Adrenal gland (tissue), 12 donors: Measurements from ENCODE around the gene TIMM50. TPM values are rescaled to one million over a fixed set of nuclear protein-coding genes. Genes with fewer than 3 reads are reported as not detected.

Experiments used
- DNase-seq, 7 donors: peaks; one replicate each; pipeline ENCODE4 v3.0.0-alpha.2; 2019 to 2020
- H3K27ac ChIP-seq, 5 donors: fragments of 200-600 bp; sonication (generic) in 4 of 5; 1 replicate in 3 of 5; 2 replicates in 2 of 5; pipeline versions ENCODE4 v1.5.1 to v1.8.0; 2016 to 2020; ENCODE audit warnings: mild to moderate bottlenecking in 1 of 5
- H3K27me3 ChIP-seq: fragments of 200-600 bp; 2 replicates; pipeline ENCODE4 v1.8.0; 2021
- H3K36me3 ChIP-seq, 2 donors: fragments of 200-600 bp; replicated peaks in 1 of 2; 1 replicate in 1 of 2; 2 replicates in 1 of 2; pipeline versions ENCODE4 v1.5.1 to v1.8.0; 2018 to 2022
- H3K4me1 ChIP-seq, 2 donors: fragments of 200-600 bp; replicated peaks in 1 of 2; 1 replicate in 1 of 2; 2 replicates in 1 of 2; pipeline versions ENCODE4 v1.5.1 to v1.8.0; 2018 to 2021
- H3K4me3 ChIP-seq, 4 donors: fragments of 200-600 bp; sonication (generic) in 3 of 4; one replicate each; pipeline ENCODE4 v1.5.1; 2016 to 2018
- H3K9me3 ChIP-seq, 3 donors: fragments of 200-600 bp; sonication (generic) in 1 of 3; replicated peaks in 1 of 3; 1 replicate in 2 of 3; 2 replicates in 1 of 3; pipeline versions ENCODE4 v1.5.1 to v1.8.0; 2016 to 2021
- POLR2A ChIP-seq, 2 donors: fragments of 450-650 bp; IDR thresholded peaks; one replicate each; pipeline ENCODE4 v1.6.1; 2017; ENCODE audit warnings: antibody characterized with exemption in 2 of 2, mild to moderate bottlenecking in 2 of 2, moderate library complexity in 1 of 2
- WGBS, 4 donors: extraction: QIAGEN DNeasy Blood & Tissue Kit in 2 of 4; methylation state at CpG; one replicate each; pipeline versions ENCODE4 v1.1.5 to v1.1.7; 2013 to 2017; 5-methylcytosine and 5-hydroxymethylcytosine counted together
- intact Hi-C, 2 donors: fragments of 100-400 bp; cut with DNase I; formaldehyde crosslinking; loops; one replicate each; pipeline versions ENCODE4 v1.14.1 to v1.15.0; 2022 to 2023
- polyA plus RNA-seq, 3 donors: library from polyadenylated mRNA; stranded (reverse); fragments of 200-250 nt in 2 of 3; fragments of 350-450 nt in 1 of 3; fragmentation: Illumina TruSeq in 1 of 3; extraction: RNeasy Lipid Tissue Mini Kit (QIAGEN cat#74804) in 1 of 3; gene quantifications; one replicate each; pipeline ENCODE4 v1.2.3, GENCODE V29; 2013 to 2014
- total RNA-seq, 9 donors: library from RNA; depleted of rRNA in 4 of 9; stranded (reverse); fragments of >200 nt in 4 of 9; fragments of 120-200 nt in 1 of 9; fragmentation: NEBNext Ultra II Directional in 1 of 9; extraction: Animal tissue kit (Norgen Biotek cat#: 25700) in 1 of 9; gene quantifications; one replicate each; pipeline versions ENCODE4 v1.1.0 to v1.2.4, GENCODE V29; 2013 to 2023
- TF ChIP-seq, protein P1 (sequence below), 6 experiments: fragments of 450-650 bp in 4 of 6; fragments of 200-600 bp in 2 of 6; sonication (generic) in 1 of 6; IDR thresholded peaks; 1 replicate in 5 of 6; 2 replicates in 1 of 6; pipeline versions ENCODE4 v1.5.1 to v1.8.0; 2016 to 2021; ENCODE audit warnings: antibody characterized with exemption in 6 of 6, mild to moderate bottlenecking in 2 of 6, moderate library complexity in 1 of 6
- donor health status: healthy with polysubstance abuse.
- donor health status: Bipolar disorder and iron deficiency.
- donor health status: DM: yes; HTN: yes; CAD: no.
- donor health status: DM: no; HTN: no; CAD: no.
- donor health status: DM: no; HTN: no; CAD: no.
- donor health status: DM: yes; HTN: yes; CAD: no.

The TIMM50 gene
- total and polyA plus RNA-seq, 12 donors: 52.8 to 147 (median 68.1) TPM

DNA sequence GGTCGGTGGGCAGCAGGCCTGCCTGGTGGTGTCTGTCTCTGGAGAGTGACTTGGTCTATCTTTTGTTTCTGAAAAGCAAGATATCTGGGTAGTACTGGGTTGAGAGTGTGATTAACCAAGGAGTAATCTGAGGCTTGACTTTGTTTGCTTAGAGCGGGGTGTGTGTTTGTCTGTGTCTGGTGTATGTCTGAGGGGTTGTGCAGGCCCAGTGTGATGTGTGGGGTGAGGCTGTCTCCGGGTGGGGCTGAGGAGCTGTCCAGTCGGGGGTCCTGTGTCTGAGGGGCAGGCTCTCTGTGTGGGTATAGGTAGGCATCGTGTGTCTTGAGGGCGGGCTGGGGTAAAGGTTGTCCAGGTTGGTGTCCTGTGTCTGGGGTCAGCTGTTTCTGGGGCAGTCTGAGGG is 11.1 kb upstream of the TIMM50 start:
- H3K27ac ChIP-seq: no peak overlapping the region
- no peak for DNase-seq
- H3K4me3 ChIP-seq: no peak overlapping the region
- no peaks in the 10 kb centered on the region for H3K27me3 ChIP-seq
- H3K9me3 ChIP-seq: no peaks in the 10 kb centered on the region
- H3K36me3 ChIP-seq: peaks cover 0 to 99% of the 10 kb centered on the region in 2 donors
- intact Hi-C loops: no loop called here
- no peaks in the 10 kb centered on the region for H3K4me1 ChIP-seq
- TF ChIP-seq POLR2A (IDR thresholded peaks at IDR 0.05): no peak
- TF ChIP-seq, protein P1, sequence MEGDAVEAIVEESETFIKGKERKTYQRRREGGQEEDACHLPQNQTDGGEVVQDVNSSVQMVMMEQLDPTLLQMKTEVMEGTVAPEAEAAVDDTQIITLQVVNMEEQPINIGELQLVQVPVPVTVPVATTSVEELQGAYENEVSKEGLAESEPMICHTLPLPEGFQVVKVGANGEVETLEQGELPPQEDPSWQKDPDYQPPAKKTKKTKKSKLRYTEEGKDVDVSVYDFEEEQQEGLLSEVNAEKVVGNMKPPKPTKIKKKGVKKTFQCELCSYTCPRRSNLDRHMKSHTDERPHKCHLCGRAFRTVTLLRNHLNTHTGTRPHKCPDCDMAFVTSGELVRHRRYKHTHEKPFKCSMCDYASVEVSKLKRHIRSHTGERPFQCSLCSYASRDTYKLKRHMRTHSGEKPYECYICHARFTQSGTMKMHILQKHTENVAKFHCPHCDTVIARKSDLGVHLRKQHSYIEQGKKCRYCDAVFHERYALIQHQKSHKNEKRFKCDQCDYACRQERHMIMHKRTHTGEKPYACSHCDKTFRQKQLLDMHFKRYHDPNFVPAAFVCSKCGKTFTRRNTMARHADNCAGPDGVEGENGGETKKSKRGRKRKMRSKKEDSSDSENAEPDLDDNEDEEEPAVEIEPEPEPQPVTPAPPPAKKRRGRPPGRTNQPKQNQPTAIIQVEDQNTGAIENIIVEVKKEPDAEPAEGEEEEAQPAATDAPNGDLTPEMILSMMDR (IDR thresholded peaks at IDR 0.05): no peak
- 90 to 95% (median 94%) methylated on average over 6 of the region's 6 CpGs for WGBS, 4 donors

GRCh38 chr19:39470724-39471339 is 9.8 kb upstream of the TIMM50 start:
- TF ChIP-seq, protein P1 (IDR thresholded peaks at IDR 0.05): no peak
- no peak for TF ChIP-seq POLR2A (IDR thresholded peaks at IDR 0.05)
- intact Hi-C loops: loop anchor here (5.0 to 10.0 kb wide), 2 partner anchors 61 to 64 kb away; partner anchors contain the start of gene EID2B (in 2 of the 2)
- Histone ChIP-seq H3K4me1 (no peaks in the 10 kb centered on the region), H3K36me3 (peaks cover 0 to 99% of the 10 kb centered on the region in 2 donors), H3K9me3 (no peaks in the 10 kb centered on the region), H3K27ac (no peak overlapping the region), H3K27me3 (no peaks in the 10 kb centered on the region), H3K4me3 (no peak overlapping the region)
- DNase-seq: peak in 1 of 7 donors; percentile 47
- 74 to 89% (median 75%) methylated on average over 6 to 7 of the region's 7 CpGs for WGBS, 4 donors

DNA sequence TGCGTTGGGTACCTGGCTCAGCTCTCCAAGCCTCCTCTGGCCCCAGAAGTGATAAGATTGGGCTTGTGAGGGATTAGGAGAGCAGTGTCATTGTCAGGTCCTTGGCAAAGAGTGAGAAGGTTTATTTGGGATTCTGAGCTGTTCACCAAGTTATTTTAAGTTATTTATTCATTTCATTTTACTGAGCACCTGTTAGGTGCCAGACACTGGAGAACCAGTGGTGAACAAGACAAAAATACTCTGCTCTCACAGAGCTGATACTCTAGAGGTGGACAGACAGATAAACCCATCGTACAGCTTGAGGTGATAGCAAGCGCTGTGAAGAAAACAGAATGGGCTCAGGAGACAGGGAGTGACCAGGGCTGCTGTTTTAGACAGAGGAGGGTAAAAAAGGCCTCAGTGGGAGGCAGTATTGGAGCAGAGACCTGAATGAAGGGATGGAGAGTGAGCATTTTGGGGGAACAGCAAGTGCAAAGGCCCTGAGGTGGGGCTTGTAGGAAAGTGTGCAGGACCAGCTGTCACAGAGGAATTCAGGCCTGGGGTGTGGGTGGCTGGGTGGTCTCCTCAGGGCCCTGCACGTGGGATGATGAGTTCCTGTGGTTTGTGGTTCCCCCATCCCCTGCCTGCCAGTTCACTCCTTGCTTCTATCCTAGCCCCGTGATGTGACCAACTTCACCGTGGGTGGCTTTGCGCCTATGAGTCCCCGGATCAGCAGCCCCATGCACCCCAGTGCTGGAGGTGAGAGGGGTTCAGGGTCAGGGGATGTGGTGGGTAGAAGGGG is 8.7 kb upstream of the TIMM50 start:
- Histone ChIP-seq H3K4me1 (no peaks in the 10 kb centered on the region), H3K27me3 (no peaks in the 10 kb centered on the region), H3K9me3 (no peaks in the 10 kb centered on the region), H3K27ac (no peak overlapping the region), H3K36me3 (peaks cover 0 to 97% of the 10 kb centered on the region in 2 donors), H3K4me3 (no peak overlapping the region)
- no peak for DNase-seq
- intact Hi-C loops: loop anchor here (5.0 to 10.0 kb wide), 2 partner anchors 60 to 63 kb away; partner anchors contain the start of gene EID2B (in 2 of the 2)
- WGBS, 4 donors: 85 to 93% (median 89%) methylated on average over 8 of the region's 8 CpGs
- TF ChIP-seq POLR2A (IDR thresholded peaks at IDR 0.05): no peak
- TF ChIP-seq, protein P1 (IDR thresholded peaks at IDR 0.05): no peak

- H3K27ac ChIP-seq: no peak overlapping the region
- no peaks in the 10 kb centered on the region for H3K4me1 ChIP-seq
- H3K36me3 ChIP-seq: peaks cover 0 to 88% of the 10 kb centered on the region in 2 donors
- H3K9me3 ChIP-seq: no peaks in the 10 kb centered on the region
- H3K4me3 ChIP-seq: no peak overlapping the region
- H3K27me3 ChIP-seq: no peaks in the 10 kb centered on the region
- no peak for DNase-seq
- TF ChIP-seq, protein P1 (IDR thresholded peaks at IDR 0.05): no peak
- TF ChIP-seq POLR2A (IDR thresholded peaks at IDR 0.05): no peak
- intact Hi-C loops: loop anchor here (5.0 to 10.0 kb wide), 2 partner anchors 59 to 62 kb away; partner anchors contain the start of gene EID2B (in 2 of the 2)
- WGBS, 4 donors: 87 to 91% (median 87%) methylated on average over 14 to 32 of the region's 32 CpGs
Observed at GRCh38 chr19:39472746-39473442, 7.7 kb upstream of the TIMM50 start.
